K562 (cell line): ENCODE measurements around the gene PPP1R3G.

ENCODE experiments used
- CTCF ChIP-seq, 3 experiments: IDR thresholded peaks in 2 of 3; conservative IDR thresholded peaks in 1 of 3; 2 replicates each; pipeline ENCODE4 v1.5.1; 2011 to 2012; ENCODE audit warnings: low read length in 3 of 3, mild to moderate bottlenecking in 3 of 3, control low read depth in 2 of 3, improper control_type of control experiment in 1 of 3, inconsistent platforms in 1 of 3, low read depth in 1 of 3, mixed read lengths in 1 of 3, moderate library complexity in 1 of 3; ENCODE audit not compliant: insufficient read depth in 2 of 3
- GABPA ChIP-seq: fragments of 200-800 bp; sonication (Bioruptor generic); conservative IDR thresholded peaks from 2 replicates; pipeline ENCODE4 v1.6.1; 2016; ENCODE audit warnings: low read depth, missing genetic modification characterization, missing compliant biosample characterization
- MTF1 ChIP-seq: fragments of 250-450 bp; sonication (Bioruptor Pico); IDR thresholded peaks from 2 replicates; pipeline ENCODE4 v1.9.0; 2021; ENCODE audit warnings: moderate library complexity, mild to moderate bottlenecking, inconsistent platforms, borderline replicate concordance
- ZNF696 ChIP-seq: fragments of 250-450 bp; sonication (Bioruptor Pico); conservative IDR thresholded peaks from 2 replicates; pipeline ENCODE4 v1.4.0; 2020; ENCODE audit warnings: mild to moderate bottlenecking, moderate library complexity
- TF ChIP-seq, protein P1 (sequence below): fragments of 250-450 bp; sonication (Bioruptor Pico); IDR thresholded peaks from 2 replicates; pipeline ENCODE4 v1.5.0; 2020; ENCODE audit warnings: mild to moderate bottlenecking
- TF ChIP-seq, protein P2 (sequence below): IDR thresholded peaks from 2 replicates; pipeline ENCODE4 v1.6.1; 2011; ENCODE audit not compliant: insufficient read length; ENCODE audit errors: extremely low read depth
- TF ChIP-seq, protein P3 (sequence below): fragments of 200-600 bp; sonication (generic); IDR thresholded peaks from one replicate; pipeline ENCODE4 v1.6.1; 2012; ENCODE audit warnings: mild to moderate bottlenecking, low read depth, low read length, inconsistent platforms
- TF ChIP-seq, protein P4 (sequence below): sonication (generic); formaldehyde crosslinking; IDR thresholded peaks from 2 replicates; pipeline ENCODE4 v1.8.0; 2022; ENCODE audit warnings: mild to moderate bottlenecking, missing genetic modification reagents

- TF ChIP-seq MTF1 (no peak), CTCF (IDR thresholded peaks at IDR 0.05 in 2 of 3, conservative IDR thresholded peaks at IDR 0.05 in 1 of 3; ENCODE audit: insufficient read depth in 2 of 3, low read depth in 1 of 3, low read length in 3 of 3) (no peak), ZNF696 (no peak), GABPA (tag) (no peak)
- TF ChIP-seq, protein P1, sequence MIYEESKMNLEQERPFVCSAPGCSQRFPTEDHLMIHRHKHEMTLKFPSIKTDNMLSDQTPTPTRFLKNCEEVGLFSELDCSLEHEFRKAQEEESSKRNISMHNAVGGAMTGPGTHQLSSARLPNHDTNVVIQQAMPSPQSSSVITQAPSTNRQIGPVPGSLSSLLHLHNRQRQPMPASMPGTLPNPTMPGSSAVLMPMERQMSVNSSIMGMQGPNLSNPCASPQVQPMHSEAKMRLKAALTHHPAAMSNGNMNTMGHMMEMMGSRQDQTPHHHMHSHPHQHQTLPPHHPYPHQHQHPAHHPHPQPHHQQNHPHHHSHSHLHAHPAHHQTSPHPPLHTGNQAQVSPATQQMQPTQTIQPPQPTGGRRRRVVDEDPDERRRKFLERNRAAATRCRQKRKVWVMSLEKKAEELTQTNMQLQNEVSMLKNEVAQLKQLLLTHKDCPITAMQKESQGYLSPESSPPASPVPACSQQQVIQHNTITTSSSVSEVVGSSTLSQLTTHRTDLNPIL (CRISPR knock-in tag), result no peak
- TF ChIP-seq, protein P2, sequence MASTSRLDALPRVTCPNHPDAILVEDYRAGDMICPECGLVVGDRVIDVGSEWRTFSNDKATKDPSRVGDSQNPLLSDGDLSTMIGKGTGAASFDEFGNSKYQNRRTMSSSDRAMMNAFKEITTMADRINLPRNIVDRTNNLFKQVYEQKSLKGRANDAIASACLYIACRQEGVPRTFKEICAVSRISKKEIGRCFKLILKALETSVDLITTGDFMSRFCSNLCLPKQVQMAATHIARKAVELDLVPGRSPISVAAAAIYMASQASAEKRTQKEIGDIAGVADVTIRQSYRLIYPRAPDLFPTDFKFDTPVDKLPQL, result no peak
- TF ChIP-seq, protein P3, sequence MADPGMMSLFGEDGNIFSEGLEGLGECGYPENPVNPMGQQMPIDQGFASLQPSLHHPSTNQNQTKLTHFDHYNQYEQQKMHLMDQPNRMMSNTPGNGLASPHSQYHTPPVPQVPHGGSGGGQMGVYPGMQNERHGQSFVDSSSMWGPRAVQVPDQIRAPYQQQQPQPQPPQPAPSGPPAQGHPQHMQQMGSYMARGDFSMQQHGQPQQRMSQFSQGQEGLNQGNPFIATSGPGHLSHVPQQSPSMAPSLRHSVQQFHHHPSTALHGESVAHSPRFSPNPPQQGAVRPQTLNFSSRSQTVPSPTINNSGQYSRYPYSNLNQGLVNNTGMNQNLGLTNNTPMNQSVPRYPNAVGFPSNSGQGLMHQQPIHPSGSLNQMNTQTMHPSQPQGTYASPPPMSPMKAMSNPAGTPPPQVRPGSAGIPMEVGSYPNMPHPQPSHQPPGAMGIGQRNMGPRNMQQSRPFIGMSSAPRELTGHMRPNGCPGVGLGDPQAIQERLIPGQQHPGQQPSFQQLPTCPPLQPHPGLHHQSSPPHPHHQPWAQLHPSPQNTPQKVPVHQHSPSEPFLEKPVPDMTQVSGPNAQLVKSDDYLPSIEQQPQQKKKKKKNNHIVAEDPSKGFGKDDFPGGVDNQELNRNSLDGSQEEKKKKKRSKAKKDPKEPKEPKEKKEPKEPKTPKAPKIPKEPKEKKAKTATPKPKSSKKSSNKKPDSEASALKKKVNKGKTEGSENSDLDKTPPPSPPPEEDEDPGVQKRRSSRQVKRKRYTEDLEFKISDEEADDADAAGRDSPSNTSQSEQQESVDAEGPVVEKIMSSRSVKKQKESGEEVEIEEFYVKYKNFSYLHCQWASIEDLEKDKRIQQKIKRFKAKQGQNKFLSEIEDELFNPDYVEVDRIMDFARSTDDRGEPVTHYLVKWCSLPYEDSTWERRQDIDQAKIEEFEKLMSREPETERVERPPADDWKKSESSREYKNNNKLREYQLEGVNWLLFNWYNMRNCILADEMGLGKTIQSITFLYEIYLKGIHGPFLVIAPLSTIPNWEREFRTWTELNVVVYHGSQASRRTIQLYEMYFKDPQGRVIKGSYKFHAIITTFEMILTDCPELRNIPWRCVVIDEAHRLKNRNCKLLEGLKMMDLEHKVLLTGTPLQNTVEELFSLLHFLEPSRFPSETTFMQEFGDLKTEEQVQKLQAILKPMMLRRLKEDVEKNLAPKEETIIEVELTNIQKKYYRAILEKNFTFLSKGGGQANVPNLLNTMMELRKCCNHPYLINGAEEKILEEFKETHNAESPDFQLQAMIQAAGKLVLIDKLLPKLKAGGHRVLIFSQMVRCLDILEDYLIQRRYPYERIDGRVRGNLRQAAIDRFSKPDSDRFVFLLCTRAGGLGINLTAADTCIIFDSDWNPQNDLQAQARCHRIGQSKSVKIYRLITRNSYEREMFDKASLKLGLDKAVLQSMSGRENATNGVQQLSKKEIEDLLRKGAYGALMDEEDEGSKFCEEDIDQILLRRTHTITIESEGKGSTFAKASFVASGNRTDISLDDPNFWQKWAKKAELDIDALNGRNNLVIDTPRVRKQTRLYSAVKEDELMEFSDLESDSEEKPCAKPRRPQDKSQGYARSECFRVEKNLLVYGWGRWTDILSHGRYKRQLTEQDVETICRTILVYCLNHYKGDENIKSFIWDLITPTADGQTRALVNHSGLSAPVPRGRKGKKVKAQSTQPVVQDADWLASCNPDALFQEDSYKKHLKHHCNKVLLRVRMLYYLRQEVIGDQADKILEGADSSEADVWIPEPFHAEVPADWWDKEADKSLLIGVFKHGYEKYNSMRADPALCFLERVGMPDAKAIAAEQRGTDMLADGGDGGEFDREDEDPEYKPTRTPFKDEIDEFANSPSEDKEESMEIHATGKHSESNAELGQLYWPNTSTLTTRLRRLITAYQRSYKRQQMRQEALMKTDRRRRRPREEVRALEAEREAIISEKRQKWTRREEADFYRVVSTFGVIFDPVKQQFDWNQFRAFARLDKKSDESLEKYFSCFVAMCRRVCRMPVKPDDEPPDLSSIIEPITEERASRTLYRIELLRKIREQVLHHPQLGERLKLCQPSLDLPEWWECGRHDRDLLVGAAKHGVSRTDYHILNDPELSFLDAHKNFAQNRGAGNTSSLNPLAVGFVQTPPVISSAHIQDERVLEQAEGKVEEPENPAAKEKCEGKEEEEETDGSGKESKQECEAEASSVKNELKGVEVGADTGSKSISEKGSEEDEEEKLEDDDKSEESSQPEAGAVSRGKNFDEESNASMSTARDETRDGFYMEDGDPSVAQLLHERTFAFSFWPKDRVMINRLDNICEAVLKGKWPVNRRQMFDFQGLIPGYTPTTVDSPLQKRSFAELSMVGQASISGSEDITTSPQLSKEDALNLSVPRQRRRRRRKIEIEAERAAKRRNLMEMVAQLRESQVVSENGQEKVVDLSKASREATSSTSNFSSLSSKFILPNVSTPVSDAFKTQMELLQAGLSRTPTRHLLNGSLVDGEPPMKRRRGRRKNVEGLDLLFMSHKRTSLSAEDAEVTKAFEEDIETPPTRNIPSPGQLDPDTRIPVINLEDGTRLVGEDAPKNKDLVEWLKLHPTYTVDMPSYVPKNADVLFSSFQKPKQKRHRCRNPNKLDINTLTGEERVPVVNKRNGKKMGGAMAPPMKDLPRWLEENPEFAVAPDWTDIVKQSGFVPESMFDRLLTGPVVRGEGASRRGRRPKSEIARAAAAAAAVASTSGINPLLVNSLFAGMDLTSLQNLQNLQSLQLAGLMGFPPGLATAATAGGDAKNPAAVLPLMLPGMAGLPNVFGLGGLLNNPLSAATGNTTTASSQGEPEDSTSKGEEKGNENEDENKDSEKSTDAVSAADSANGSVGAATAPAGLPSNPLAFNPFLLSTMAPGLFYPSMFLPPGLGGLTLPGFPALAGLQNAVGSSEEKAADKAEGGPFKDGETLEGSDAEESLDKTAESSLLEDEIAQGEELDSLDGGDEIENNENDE, result no peak
- TF ChIP-seq, protein P4, sequence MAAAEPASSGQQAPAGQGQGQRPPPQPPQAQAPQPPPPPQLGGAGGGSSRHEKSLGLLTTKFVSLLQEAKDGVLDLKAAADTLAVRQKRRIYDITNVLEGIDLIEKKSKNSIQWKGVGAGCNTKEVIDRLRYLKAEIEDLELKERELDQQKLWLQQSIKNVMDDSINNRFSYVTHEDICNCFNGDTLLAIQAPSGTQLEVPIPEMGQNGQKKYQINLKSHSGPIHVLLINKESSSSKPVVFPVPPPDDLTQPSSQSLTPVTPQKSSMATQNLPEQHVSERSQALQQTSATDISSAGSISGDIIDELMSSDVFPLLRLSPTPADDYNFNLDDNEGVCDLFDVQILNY, result no peak
Measured at GRCh38 chr6:5050009-5050408, 35.1 kb upstream of the PPP1R3G start.
